Right hindlimb (tissue), 1 donor: ENCODE measurements around the gene ARHGAP20.

Experiments
- DNase-seq: peaks from one replicate; pipeline ENCODE4 v3.0.0-alpha.2; 2018

The ARHGAP20 gene, protein sequence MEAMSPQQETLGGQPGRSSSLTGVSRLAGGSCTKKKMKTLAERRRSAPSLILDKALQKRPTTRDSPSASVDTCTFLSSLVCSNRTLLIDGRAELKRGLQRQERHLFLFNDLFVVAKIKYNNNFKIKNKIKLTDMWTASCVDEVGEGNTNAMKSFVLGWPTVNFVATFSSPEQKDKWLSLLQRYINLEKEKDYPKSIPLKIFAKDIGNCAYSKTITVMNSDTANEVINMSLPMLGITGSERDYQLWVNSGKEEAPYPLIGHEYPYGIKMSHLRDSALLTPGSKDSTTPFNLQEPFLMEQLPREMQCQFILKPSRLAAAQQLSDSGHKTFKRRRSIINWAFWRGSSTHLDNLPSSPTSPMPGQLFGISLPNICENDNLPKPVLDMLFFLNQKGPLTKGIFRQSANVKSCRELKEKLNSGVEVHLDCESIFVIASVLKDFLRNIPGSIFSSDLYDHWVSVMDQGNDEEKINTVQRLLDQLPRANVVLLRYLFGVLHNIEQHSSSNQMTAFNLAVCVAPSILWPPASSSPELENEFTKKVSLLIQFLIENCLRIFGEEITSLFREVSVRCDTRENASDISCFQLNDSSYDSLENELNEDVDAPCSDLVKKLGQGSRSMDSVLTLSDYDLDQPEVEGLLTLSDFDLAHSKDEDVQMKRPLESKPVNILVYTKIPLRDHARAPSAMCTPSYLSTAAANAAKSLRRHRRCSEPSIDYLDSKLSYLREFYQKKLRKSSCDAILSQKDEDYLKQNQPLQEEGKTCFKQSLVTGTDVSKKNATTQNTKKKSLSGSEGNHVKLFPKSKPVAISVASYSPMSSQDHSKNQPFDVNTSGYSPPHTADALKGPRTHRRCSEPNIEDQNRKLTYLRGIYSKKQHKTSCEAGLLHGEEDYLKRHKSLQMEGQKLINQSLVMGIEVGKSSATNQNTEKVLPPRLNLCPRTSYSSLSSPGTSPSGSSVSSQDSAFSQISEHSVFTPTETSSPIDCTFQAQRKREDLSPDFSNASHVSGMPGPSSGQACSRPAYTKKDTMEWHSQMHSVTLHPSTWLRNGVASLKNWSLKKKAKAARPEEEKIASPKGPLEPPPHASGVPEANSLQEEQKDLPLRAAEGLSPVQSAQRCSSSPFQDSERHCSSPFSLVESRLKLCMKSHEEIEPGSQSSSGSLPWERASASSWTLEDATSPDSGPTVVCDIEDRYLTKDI

GRCh38 chr11:110711776-110712658 lies at the start of gene ARHGAP20:
Gene ARHGAP20 (minus strand): TSS chr11:110712437. CDS start chr11:110712231, 206 bp downstream.
- DNase-seq: peak; percentile 90

DNA sequence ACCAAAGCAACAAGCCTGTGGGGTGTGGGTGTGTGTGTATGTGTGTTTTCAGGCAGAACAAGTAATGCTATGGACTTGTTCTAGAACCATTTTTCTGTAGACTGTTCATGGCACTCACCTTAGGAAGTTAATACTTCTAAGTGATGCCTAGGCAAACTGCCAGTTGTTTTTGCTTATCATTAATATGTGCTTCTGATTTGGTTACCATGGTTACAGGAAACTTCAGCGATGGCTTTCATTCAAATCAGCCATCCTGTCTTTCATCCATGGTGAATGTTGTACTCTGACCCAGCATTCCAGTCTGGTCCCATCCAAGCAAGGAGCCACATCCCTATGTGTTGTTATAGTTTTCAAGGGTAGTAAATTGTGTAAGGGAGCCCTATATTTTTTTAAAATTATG lies 49.8 kb upstream of the ARHGAP20 start:
- no peak for DNase-seq

DNA sequence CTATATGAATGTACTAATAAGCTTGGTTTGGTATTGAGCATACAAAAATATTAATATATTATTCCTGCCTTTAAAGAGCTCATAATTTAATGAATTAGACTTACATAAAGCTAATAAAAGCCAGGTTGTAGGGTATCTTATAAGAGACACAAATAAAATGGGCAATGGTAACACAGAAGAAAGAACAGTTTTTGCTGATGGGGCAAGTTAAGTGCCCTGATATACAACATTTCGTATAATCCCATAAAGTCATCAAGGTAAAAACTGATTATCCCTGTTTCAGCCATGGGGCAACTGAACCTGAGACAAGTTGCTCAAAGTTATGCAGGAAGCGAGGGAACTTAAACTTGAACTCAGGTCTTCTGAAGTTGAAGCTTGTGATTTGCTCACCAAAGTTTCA lies 48.9 kb upstream of the ARHGAP20 start:
- no peak for DNase-seq

GRCh38 chr11:110759972-110760381 lies 47.7 kb upstream of the ARHGAP20 start:
- no peak for DNase-seq

DNA sequence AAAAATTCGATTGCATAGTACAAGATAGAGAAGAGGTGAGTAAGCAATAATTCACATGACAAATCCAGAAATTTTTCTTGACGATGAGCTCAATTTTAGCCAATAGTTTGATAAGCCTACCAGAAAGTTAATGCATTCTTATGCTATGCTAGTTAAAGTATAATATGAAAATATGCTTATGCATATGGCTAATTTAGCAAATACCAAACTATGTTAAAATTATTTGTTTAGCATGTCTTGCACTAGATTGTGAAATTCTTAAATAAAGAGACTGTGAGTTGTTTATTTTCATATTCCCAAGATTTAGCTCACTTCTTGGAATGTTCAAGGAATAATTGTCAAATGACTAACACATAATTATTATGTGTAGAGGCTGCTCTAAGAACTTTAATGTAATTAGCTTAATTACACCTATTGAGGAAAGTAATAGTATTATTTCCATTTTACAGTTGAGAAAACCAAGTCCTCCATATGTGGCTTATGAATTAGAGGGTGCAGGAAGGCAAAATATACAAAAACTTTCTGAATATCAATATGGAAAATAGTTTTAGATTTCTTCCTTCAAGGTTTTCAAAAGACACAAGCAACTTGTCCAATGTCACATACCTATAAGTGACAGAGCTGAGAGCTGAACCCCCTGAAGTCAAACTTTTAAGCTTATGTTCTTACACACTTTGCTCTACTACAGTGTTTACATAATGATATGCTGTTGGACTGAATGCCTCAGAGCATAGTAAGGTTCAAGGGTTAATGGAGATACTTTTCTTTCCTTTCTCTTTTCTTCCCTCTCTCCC lies 45.9 kb upstream of the ARHGAP20 start:
- no peak for DNase-seq

DNA sequence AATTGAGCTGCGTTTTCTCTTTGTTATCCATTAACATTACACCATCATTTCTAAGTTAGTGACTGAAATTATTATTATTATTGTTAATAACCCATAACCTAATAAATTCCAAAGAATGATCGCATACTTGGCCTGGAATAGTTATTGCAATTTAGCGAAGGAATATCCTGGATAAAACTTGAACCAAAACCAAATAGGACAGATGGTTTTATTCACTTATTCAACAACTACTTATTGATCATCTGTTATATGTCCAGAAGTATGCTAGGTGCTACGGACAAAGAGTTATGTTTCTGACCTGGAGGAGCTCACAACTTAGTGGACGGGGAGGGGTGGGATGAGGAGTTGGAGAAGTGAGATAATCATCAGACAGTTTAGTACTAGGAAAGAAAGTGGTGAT lies 44.8 kb upstream of the ARHGAP20 start:
- no peak for DNase-seq

- no peak for DNase-seq
Measured at GRCh38 chr11:110755941-110756340, 43.7 kb upstream of the ARHGAP20 start.

DNA sequence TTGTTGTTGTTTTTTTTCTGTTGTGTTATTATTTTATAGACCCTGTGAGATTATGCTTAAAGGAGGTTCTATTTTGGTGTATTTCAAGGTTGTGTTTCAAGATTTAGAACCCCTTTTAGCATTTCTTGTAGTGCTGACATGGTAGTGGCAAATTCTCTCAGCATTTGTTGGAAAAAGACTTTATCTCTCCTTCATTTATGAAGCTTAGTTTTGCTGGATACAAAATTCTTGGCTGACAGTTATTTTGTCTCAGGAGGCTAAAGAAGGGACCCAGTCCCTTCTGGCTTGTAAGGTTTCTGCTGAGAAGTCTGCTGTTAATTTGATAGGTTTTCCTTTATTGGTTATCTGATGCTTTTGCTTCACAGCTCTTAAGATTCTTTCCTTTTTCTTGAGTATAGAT lies 40.7 kb upstream of the ARHGAP20 start:
- no peak for DNase-seq

DNA sequence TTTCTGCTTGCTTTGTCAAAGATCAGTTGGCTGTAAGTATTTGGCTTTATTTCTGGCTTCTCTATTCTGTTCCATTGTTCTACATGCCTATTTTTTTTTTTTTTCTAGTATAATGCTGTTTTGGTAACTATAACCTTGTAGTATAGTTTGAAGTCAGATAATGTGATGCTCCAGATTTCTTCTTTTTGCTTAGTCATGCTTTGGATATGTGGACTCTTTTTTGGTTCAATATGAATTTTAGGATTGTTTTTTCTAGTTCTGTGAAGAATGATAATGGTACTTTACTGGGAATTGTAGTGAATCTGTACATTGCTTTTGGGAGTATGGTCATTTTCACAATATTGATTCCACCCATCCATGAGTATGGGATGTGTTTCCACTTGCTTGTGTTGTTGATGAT lies 37.9 kb upstream of the ARHGAP20 start:
- DNase-seq: no peak

- no peak for DNase-seq
Measured at GRCh38 chr11:110747531-110747930, 35.3 kb upstream of the ARHGAP20 start.

DNA sequence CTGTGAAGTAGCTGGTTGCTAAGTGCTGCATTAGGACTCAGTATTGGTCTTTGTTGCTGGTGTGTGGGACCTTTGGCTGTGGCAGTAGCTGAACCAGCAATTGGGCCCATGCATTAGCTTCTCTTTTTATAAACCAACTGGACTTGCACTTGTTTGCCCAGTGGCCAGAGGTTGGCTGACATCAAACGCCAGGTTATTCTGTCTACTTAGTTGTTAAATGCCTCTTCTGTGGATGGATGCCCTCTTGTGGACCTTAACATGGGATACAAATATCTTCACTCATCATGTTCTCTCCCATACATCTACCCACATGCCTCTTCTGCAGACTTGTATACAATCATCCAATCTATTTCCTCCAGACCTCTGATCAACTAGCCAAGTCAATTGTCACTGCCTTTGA lies 26.4 kb upstream of the ARHGAP20 start:
- no peak for DNase-seq

DNA sequence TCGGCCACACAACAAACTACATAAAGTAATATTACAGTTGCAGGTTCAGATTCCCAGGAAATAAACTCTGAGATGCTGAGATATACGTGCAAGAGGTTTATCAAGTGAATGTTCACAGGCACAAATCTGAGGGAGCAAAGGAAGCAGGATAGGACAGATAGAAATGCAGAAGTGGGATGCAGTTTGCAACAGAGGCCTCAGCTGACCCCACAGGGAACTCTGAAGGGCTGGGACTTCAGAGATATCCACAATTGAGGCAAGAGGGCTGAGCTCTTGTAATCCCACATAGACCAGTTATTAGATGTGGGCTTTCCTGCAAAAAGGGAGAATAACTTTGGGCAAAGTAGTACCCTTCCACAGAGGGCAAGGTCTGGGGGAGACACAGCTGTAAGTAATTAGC lies 25.4 kb upstream of the ARHGAP20 start:
- no peak for DNase-seq

- no peak for DNase-seq
Measured at GRCh38 chr11:110736171-110736553, 23.9 kb upstream of the ARHGAP20 start.

- no peak for DNase-seq
Measured at GRCh38 chr11:110735455-110736170, 23.4 kb upstream of the ARHGAP20 start.

DNA sequence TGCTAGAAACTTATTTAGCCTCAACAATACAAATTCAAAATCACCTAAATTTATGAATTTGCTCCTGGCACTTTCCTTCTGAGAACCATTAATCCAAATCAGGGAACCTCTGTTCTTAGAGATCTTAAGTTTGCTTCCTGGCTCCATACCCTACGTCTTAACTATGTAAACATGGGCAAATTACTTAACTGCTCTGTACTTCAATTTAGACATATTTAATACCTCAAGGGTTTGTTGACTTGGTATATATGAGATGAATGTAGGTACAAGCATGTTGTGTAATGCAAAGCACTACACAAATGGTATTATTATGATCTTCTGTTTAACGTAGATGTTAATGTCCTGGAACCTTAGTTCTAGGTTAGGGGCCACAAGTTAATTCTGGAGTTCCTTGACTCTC lies 22.6 kb upstream of the ARHGAP20 start:
- DNase-seq: no peak

DNA sequence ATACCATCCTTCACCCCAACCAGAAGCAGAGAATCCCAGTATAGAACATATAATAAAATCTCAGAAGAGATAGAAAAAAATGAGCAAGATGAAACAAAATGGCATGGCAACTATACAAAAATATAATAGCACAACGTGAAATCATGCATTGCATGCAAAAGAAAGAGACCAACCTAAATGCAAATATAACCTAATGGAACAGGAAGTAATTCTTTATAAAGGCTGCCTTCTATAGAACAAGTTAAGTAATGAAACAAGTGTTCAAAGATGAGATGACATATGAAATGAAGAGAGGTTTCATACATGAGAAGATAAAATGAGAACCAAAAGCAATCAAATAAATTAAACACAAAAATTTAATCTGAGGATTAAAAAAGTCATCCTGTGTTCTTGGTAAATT lies 18.5 kb upstream of the ARHGAP20 start:
- DNase-seq: no peak

DNA sequence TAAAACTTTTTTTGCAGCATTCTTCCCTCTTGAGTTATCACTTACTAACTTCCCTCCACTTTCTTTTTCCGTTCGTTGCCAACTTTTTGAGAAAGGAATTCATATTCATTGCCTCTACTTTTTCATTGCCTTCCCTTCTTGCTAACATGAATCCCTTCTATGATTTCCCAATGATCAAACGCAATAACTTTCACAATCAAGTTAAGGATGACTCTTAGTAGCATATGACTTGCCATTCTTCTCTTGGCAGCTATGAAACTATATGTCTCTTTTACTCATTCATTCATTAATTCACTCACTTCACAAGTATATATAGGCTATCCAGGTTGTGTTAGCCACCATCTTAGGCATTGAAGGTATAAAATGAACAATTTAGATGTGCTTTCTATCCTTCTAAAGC lies 16.6 kb upstream of the ARHGAP20 start:
- no peak for DNase-seq

DNA sequence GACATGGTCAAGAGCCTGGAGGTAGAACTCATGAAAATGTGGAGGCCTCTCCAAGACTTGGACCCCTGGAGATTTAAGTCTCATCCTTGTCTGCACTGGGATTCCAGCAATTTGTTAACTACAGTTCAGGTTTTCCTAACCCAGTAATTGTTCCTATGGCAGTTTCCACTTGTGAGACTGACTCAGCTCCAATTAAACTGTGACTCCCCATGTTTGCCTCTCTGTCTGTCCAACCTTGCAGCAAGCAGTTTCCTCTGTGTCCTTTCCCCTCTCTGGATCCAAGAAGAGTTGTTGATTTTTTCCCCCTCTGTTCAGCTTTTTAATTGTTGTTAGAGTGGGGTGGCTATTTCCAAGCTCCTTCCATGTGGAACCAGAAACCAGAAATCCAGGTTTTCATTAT lies 16.2 kb upstream of the ARHGAP20 start:
- no peak for DNase-seq

GRCh38 chr11:110724358-110724757 lies 12.1 kb upstream of the ARHGAP20 start:
- no peak for DNase-seq

- no peak for DNase-seq
Measured at GRCh38 chr11:110720431-110721275, 8.4 kb upstream of the ARHGAP20 start.
